Gastroesophageal sphincter (tissue), 3 donors: ENCODE measurements around the gene ARHGEF7.

Source experiments
- POLR2AphosphoS5 ChIP-seq: sonication (generic); formaldehyde crosslinking; IDR thresholded peaks from one replicate; pipeline ENCODE4 v1.6.1; 2017; ENCODE audit warnings: antibody characterized with exemption
- TF ChIP-seq, protein P1 (sequence below), 4 experiments: fragments of 200-600 bp in 2 of 4; fragments of 450-650 bp in 2 of 4; sonication (generic) in 1 of 4; IDR thresholded peaks; one replicate each; pipeline ENCODE4 v1.5.1; 2017 to 2019; ENCODE audit warnings: antibody characterized with exemption in 4 of 4, mild to moderate bottlenecking in 2 of 4, moderate library complexity in 2 of 4

DNA sequence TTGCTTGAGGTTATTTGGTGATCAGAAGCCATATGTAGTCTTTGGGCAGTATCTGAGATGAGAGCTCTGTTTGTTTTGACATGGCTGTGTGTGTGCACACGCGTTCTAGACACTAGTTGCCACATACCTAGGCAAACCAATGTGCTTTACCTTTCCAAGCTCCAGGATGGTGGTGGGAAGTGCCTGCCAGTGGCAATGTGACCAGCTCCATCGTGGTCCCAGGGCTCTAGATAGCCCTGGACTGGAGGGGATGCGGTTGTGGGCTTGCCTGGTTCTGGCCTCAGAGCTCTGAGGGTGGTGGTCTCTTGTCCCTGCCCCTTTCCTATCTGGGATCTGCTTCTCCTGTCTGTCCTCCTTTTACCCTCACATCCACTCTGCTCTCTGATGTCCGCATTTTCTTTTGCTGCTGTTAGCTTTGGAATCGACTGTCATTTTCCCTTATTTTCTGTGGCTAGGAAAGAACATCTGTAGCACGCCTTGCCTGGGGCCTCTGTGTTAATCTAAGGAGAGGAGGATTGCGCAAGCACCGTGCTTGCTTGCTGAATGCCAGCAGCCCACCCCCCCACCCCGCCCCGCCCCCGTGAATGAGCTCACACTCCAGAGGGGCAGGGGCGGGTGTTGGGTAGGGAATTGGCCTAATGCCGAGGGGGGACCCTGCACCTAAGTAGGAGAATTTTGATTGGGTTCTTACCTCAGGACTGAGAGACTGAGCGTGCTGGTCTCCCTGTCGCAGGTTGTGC lies 89.5 kb downstream of the ARHGEF7 start:
- TF ChIP-seq, protein P1, sequence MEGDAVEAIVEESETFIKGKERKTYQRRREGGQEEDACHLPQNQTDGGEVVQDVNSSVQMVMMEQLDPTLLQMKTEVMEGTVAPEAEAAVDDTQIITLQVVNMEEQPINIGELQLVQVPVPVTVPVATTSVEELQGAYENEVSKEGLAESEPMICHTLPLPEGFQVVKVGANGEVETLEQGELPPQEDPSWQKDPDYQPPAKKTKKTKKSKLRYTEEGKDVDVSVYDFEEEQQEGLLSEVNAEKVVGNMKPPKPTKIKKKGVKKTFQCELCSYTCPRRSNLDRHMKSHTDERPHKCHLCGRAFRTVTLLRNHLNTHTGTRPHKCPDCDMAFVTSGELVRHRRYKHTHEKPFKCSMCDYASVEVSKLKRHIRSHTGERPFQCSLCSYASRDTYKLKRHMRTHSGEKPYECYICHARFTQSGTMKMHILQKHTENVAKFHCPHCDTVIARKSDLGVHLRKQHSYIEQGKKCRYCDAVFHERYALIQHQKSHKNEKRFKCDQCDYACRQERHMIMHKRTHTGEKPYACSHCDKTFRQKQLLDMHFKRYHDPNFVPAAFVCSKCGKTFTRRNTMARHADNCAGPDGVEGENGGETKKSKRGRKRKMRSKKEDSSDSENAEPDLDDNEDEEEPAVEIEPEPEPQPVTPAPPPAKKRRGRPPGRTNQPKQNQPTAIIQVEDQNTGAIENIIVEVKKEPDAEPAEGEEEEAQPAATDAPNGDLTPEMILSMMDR (IDR thresholded peaks at IDR 0.05): no peak
- no peak for TF ChIP-seq POLR2AphosphoS5
